ENCODE results near the gene HAX1.

- TF ChIP-seq PBX3 (CRISPR knock-in tag; IDR thresholded peaks at IDR 0.05) (no peak), ELK4 (IDR thresholded peaks at IDR 0.05; ENCODE audit: borderline replicate concordance, low read depth, low read length) (no peak), ZNF138 (tag by site-specific recombination; IDR thresholded peaks at IDR 0.05; ENCODE audit: borderline replicate concordance) (no peak), CTCF (tag by site-specific recombination; IDR thresholded peaks at IDR 0.05) (no peak), ZNF366 (tag by site-specific recombination; conservative IDR thresholded peaks at IDR 0.05) (no peak), ZBTB44 (tag by site-specific recombination; IDR thresholded peaks at IDR 0.05) (no peak), ZNF184 (tag by site-specific recombination; IDR thresholded peaks at IDR 0.05) (no peak), KLF10 (tag by site-specific recombination; IDR thresholded peaks at IDR 0.05) (no peak), REST (tag by site-specific recombination; IDR thresholded peaks at IDR 0.05) (no peak), MYNN (tag by site-specific recombination; IDR thresholded peaks at IDR 0.05; ENCODE audit: borderline replicate concordance) (no peak), ZNF529 (tag by site-specific recombination; IDR thresholded peaks at IDR 0.05; ENCODE audit: insufficient replicate concordance) (no peak), ZNF416 (tag by site-specific recombination; IDR thresholded peaks at IDR 0.05) (no peak), ZNF274 (IDR thresholded peaks at IDR 0.05; ENCODE audit: low read length) (no peak), ZNF274 (tag by site-specific recombination; IDR thresholded peaks at IDR 0.05; ENCODE audit: borderline replicate concordance) (no peak), ZNF324 (tag by site-specific recombination; IDR thresholded peaks at IDR 0.05) (no peak)
These were observed 1.6 kb upstream of the HAX1 start for GRCh38 chr1:154270833-154271232.

Measured in HEK293 (cell line).